ENCODE results near the gene ANG.

DNA sequence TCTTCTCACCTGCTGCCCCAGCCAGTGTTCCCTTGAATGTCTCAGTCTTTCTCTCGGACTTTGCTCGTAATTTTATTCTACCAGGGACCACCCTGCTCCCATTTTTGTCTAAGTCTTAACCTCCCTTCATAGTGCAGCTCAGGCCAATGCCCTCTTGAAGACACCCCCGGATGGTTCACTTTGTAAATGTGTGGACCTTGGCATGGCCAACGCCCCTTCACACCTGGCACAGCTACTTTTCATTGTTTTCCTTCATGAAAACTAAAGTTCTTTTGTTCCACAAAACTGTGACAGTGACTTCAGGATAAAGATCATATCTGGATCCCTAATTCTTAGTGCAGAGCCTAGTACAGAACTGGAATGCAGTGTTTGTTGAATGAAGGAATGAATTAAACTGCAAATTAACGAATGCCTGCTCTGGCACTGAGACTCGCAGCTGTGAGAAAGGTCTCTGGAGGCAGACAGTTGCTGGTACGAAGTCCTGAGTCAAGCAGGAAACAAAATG, 7.7 kb upstream of the ANG start:
- TF ChIP-seq, protein P1, sequence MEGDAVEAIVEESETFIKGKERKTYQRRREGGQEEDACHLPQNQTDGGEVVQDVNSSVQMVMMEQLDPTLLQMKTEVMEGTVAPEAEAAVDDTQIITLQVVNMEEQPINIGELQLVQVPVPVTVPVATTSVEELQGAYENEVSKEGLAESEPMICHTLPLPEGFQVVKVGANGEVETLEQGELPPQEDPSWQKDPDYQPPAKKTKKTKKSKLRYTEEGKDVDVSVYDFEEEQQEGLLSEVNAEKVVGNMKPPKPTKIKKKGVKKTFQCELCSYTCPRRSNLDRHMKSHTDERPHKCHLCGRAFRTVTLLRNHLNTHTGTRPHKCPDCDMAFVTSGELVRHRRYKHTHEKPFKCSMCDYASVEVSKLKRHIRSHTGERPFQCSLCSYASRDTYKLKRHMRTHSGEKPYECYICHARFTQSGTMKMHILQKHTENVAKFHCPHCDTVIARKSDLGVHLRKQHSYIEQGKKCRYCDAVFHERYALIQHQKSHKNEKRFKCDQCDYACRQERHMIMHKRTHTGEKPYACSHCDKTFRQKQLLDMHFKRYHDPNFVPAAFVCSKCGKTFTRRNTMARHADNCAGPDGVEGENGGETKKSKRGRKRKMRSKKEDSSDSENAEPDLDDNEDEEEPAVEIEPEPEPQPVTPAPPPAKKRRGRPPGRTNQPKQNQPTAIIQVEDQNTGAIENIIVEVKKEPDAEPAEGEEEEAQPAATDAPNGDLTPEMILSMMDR (IDR thresholded peaks at IDR 0.05) = no peak
- TF ChIP-seq EZH2 (IDR thresholded peaks at IDR 0.05; ENCODE audit: borderline replicate concordance, insufficient read depth, low read depth, low read length, poor library complexity, severe bottlenecking) = no peak

Data from B cell (primary cell).